Type B pancreatic cell (in vitro differentiated cells): ENCODE measurements around the gene RELCH. TPM values are rescaled to one million over a fixed set of nuclear protein-coding genes. Genes with fewer than 3 reads are reported as not detected.

Experiments
- DNase-seq: peaks from one replicate; pipeline ENCODE4 v3.0.0; 2021; ENCODE audit warnings: mixed read lengths; ENCODE audit not compliant: unreplicated experiment; ENCODE audit errors: extremely low spot score
- H3K27ac Mint-ChIP-seq: 2 replicates; pipeline ENCODE4 v1.8.0; 2021; ENCODE audit warnings: mild to moderate bottlenecking, mixed read lengths
- H3K27me3 Mint-ChIP-seq: 2 replicates; pipeline ENCODE4 v1.8.0; 2021; ENCODE audit warnings: mixed read lengths
- H3K36me3 Mint-ChIP-seq: 2 replicates; pipeline ENCODE4 v1.8.0; 2021; ENCODE audit warnings: mixed read lengths
- H3K4me1 Mint-ChIP-seq: one replicate; pipeline ENCODE4 v1.8.0; 2021; ENCODE audit warnings: mixed read lengths; ENCODE audit not compliant: unreplicated experiment
- H3K4me3 Mint-ChIP-seq: 2 replicates; pipeline ENCODE4 v1.8.0; 2021; ENCODE audit warnings: mild to moderate bottlenecking, mixed read lengths
- H3K9me3 Mint-ChIP-seq: 2 replicates; pipeline ENCODE4 v1.8.0; 2021; ENCODE audit warnings: mixed read lengths
- total RNA-seq: library from RNA; stranded (reverse); gene quantifications from 2 replicates; pipeline ENCODE4 v1.2.1, GENCODE V29; 2021; ENCODE audit warnings: low replicate concordance
- TF ChIP-seq, protein P1 (sequence below): fragments of 200-600 bp; sonication (generic); conservative IDR thresholded peaks from 2 replicates; pipeline ENCODE4 v1.5.0; 2021; ENCODE audit warnings: antibody characterized with exemption, mild to moderate bottlenecking

Gene RELCH
- total RNA-seq, 1 donor from 2014 or later = 27.4 TPM

DNA sequence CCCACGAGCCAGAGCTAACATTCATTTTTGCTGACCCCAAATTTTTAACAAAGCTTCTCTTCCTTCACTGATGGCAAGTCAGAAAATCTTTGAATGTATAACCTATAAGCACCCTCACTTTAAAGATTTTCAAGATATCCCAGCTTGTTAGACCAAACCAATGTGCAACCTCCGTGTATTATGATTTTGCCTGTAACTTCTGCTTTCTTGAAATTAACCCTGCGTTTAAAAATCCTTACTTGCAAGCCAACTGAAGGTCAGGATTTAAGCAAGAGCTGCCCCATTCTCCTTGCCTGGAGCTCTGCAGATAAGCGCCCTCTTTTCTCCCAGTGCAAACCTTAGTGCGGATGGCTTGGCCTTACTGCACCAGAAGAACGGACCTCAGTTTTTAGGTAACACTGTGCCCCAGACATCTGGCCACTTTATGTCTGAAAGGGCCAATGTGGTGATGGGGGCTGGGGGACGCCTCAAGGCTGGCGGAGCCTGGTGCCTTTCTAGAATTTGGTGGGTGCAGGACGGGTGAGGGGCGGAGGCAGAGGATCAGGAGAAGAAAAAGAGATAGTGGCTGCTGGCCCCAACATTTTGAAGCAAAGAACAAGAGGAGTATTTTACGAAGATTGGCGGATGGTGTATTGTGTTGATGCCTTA lies 137.2 kb downstream of the RELCH start:
- Mint-ChIP-seq H3K27ac (peak overlapping the region; percentile 52), H3K4me3 (peak overlapping the region; percentile 87), H3K27me3 (peaks cover 75% of the 10 kb centered on the region), H3K4me1 (peaks cover 14% of the 10 kb centered on the region), H3K9me3 (no peaks in the 10 kb centered on the region), H3K36me3 (peaks cover 3% of the 10 kb centered on the region)
- TF ChIP-seq, protein P1, sequence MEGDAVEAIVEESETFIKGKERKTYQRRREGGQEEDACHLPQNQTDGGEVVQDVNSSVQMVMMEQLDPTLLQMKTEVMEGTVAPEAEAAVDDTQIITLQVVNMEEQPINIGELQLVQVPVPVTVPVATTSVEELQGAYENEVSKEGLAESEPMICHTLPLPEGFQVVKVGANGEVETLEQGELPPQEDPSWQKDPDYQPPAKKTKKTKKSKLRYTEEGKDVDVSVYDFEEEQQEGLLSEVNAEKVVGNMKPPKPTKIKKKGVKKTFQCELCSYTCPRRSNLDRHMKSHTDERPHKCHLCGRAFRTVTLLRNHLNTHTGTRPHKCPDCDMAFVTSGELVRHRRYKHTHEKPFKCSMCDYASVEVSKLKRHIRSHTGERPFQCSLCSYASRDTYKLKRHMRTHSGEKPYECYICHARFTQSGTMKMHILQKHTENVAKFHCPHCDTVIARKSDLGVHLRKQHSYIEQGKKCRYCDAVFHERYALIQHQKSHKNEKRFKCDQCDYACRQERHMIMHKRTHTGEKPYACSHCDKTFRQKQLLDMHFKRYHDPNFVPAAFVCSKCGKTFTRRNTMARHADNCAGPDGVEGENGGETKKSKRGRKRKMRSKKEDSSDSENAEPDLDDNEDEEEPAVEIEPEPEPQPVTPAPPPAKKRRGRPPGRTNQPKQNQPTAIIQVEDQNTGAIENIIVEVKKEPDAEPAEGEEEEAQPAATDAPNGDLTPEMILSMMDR = no peak
- DNase-seq = no peak

DNA sequence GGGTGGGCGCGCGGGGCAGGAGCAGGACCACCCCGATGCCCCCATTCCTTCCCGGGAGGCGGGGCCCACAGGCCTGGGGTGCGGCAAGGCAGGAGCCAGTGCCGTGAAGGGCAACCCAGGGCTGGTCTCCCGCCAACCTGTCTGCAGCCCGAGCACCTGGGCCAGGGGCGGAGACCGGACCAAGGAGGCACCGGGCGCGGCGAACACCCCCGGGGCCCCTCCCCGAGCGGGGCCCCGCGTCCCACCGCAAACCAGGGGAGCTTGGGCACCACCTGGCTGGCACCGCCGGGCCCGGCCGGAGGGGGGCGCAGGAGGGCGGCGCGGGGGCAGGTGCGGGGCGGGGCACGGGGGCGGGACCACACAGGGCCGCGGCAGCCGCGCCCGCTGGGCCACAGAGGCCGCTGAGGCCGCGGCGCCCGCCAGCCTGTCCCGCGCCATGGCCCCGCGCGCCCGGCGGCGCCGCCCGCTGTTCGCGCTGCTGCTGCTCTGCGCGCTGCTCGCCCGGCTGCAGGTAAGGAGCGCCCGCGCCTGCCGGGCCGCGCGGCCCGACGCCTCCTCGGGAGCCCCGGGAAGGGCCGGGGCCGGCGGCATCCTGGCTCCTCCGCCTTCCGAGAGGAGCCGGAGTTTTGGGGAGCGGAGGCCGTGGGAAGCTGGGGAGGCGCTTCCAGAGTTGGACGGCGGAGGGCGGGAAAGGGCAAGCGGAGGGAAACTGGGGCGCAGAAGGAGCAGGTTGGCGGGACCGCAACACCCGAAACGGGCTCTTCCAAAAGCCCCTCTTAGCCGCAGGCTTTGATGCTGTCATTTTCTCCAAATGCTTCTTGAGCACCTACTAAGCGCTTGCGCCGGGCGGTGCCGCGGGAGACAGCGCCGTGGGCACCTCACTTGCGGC lies 138.1 kb downstream of the RELCH start, which contains the start of gene TNFRSF11A:
Gene TNFRSF11A, plus strand, starts transcription at position 394 of the 889 bp plus-strand sequence. Its CDS starts 43 bp downstream, at position 437.
- Mint-ChIP-seq H3K36me3 (peaks cover 3% of the 10 kb centered on the region), H3K4me3 (peak within 1 kb of the TSS; percentile 92), H3K9me3 (no peaks in the 10 kb centered on the region), H3K27me3 (peaks cover 84% of the 10 kb centered on the region), H3K27ac (peak within 1 kb of the TSS; percentile 72), H3K4me1 (peaks cover 14% of the 10 kb centered on the region)
- no peak for DNase-seq
- TF ChIP-seq, protein P1 = peak; percentile 62

DNA sequence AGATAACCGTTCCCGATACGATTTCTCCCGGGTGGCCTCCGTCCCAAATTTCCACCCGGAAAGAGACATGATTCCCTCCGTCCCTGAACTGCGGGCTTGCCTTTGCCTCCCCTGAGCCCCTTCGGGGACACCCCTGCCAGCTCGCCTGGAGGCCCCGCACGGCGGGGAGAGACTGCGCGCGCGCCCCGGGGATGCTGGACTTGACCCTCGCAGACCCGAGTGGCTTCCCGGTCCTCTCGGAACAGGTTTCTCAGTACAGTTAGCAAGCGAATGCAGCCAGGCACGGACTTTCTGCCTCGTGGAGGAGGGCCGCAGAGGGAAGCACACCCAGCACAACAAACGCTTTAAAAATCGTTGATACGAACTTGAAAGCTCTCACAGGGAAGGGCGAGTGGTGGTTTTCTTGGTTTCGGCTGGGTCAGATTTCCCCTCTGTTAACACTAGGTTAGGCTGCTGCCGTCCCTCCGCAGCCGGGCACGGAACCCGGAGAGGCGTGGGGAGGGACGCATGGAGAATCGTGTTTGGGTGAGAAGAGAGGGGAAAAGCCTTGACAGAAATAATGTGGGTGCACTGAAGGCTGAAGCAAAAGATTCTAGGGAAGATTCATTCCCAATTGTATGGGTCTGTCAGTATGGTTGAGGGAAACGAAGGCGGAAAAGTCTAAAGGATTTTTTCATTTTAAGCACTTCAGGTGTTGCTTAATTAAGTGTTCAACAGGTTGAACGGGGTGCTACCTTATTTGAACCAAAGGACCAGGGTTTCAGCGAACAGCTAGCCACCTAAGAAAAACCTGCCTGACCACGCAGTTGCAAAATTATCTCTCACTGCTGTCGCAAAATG lies 139.0 kb downstream of the RELCH start:
- TF ChIP-seq, protein P1 = no peak
- Mint-ChIP-seq H3K27ac (peak overlapping the region; percentile 72), H3K9me3 (no peaks in the 10 kb centered on the region), H3K4me3 (peak overlapping the region; percentile 92), H3K27me3 (peaks cover 86% of the 10 kb centered on the region), H3K4me1 (peaks cover 19% of the 10 kb centered on the region), H3K36me3 (peaks cover 3% of the 10 kb centered on the region)
- DNase-seq = no peak

DNA sequence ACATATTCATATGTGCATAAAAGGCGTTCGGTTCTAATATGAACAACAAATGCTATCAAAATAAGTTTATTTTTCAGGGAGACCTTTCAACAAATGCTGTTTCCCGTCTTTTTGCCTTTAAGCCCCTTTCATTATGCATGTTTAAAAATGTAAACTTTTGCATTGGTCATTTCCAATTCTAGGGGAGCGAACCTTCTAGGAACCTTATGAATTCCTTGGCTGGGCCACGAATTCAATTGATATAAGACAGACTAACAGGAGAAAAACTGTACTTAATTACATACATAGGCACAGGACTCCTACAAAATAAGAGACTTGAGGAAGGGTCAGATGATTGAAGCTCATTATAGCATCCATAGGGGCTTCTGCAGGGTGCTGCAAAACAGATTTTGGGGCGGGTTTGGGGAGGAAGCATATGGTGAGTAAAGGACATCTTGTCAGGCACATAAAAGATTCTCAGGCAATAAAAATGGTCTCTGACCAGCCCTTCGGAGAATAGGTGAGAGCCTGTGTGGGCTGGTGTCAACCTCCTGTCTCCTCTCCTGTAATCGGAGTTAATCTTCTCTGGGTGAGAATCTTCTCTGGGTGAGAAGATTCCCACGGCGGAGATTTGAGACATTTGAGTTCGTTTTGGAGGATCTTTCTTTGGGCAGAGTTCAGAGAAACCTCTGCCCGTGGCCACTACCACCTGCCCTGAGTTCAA lies 139.7 kb downstream of the RELCH start:
- Mint-ChIP-seq H3K4me1 (peaks cover 19% of the 10 kb centered on the region), H3K9me3 (no peaks in the 10 kb centered on the region), H3K4me3 (peak overlapping the region; percentile 92), H3K36me3 (peaks cover 3% of the 10 kb centered on the region), H3K27ac (peak overlapping the region; percentile 72), H3K27me3 (peaks cover 87% of the 10 kb centered on the region)
- DNase-seq = no peak
- TF ChIP-seq, protein P1 = no peak

DNA sequence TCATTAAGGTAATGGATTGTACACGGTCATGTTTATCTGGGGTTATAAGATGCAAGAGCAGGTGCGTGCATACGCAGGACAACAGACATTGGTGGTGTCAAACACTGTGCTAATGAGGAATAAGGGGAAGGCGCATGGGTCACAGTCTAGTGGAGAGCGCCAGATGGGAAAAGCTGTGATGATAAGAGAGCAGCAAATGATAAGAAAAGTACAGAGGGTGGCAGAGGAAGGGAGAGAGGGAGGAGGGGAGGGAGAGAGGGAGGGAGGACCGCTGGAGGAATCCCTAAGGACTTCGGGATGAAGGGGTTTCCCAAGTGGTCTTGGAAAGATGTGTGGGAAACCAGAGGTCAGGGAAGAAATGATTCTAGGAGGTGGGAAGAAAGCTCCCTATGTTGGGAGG lies 140.9 kb downstream of the RELCH start:
- Mint-ChIP-seq H3K36me3 (peaks cover 3% of the 10 kb centered on the region), H3K27ac (no peak overlapping the region), H3K4me1 (peaks cover 19% of the 10 kb centered on the region), H3K4me3 (peak overlapping the region; percentile 46), H3K9me3 (no peaks in the 10 kb centered on the region), H3K27me3 (peaks cover 87% of the 10 kb centered on the region)
- no peak for DNase-seq
- TF ChIP-seq, protein P1 = no peak
